Ishikawa (cell line): Measurements from ENCODE around the gene SHF.
A peak's percentile ranks its signal among the peaks of the same experiment; 100 is the strongest.

Experiments
- CEBPB ChIP-seq: IDR thresholded peaks from 2 replicates; pipeline ENCODE4 v1.6.1; 2012
- CREB1 ChIP-seq: IDR thresholded peaks from 2 replicates; pipeline ENCODE4 v1.6.1; 2012; ENCODE audit warnings: low read depth
- EGR1 ChIP-seq: IDR thresholded peaks from 2 replicates; pipeline ENCODE4 v1.6.1; 2012
- EP300 ChIP-seq: IDR thresholded peaks from 2 replicates; pipeline ENCODE4 v1.6.1; 2012; ENCODE audit warnings: borderline replicate concordance
- FOXM1 ChIP-seq: IDR thresholded peaks from 2 replicates; pipeline ENCODE4 v1.6.1; 2012; ENCODE audit warnings: low read depth, borderline replicate concordance
- NFIC ChIP-seq: IDR thresholded peaks from 2 replicates; pipeline ENCODE4 v1.6.1; 2012
- RAD21 ChIP-seq: IDR thresholded peaks from 2 replicates; pipeline ENCODE4 v1.6.1; 2012; ENCODE audit warnings: low read depth
- REST ChIP-seq: IDR thresholded peaks from 2 replicates; pipeline ENCODE4 v1.6.1; 2012; ENCODE audit warnings: low read depth, mild to moderate bottlenecking
- TAF1 ChIP-seq: IDR thresholded peaks from 2 replicates; pipeline ENCODE4 v1.6.1; 2012; ENCODE audit warnings: low read depth, mild to moderate bottlenecking
- TCF12 ChIP-seq: IDR thresholded peaks from 2 replicates; pipeline ENCODE4 v1.6.1; 2012; ENCODE audit warnings: low read depth
- TEAD4 ChIP-seq: IDR thresholded peaks from 2 replicates; pipeline ENCODE4 v1.6.1; 2012
- USF1 ChIP-seq: IDR thresholded peaks from 2 replicates; pipeline ENCODE4 v1.6.1; 2012
- YY1 ChIP-seq: IDR thresholded peaks from 2 replicates; pipeline ENCODE4 v1.6.1; 2012; ENCODE audit warnings: low read depth
- ZBTB7A ChIP-seq: IDR thresholded peaks from 2 replicates; pipeline ENCODE4 v1.6.1; 2012; ENCODE audit warnings: low read depth
- TF ChIP-seq, protein P1 (sequence below): IDR thresholded peaks from 2 replicates; pipeline ENCODE4 v1.6.1; 2012

The SHF gene

DNA sequence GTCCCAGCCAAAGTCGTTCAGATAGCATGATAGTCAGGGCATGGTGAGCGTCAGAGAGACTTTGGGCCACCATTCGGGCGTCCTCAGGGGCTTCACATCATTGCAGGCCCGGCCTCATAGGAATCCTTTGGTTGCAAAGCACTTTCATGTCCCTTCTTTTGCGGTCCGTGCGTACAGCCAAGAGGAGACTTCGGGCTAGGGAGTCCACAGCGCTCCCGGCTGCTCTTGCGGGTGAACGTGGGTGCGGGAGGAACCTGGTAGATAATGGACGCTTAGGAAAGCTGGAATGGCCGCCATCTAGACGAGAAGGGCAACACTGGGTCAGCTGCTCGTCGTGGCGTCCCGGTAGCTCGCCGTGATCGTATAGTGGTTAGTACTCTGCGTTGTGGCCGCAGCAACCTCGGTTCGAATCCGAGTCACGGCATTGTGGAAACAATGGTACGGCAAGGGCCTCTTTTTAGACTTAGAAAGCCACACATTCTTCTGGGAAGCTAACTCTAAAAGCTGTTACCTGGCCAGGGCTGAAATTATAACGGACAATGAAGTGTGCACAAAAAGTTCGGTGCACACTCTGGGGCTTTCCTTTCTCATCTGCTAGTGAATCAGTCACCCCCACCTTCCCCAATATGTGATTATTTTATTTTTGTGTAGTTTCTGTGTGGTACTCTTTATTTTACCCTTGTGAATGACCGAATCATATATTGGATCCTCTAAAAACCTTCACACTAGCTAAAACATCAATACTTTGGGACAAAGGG is 13.2 kb upstream of the SHF start:
- TF ChIP-seq TEAD4 (peak; percentile 90), REST (no peak), TCF12 (peak; percentile 25; the same call in 1 of the 2 replicates), EGR1 (no peak), RAD21 (no peak), NFIC (no peak), FOXM1 (no peak), TAF1 (0 out of 2 replicates have a peak, but pooled peaks have one; percentile 31), EP300 (no peak), ZBTB7A (0 out of 2 replicates have a peak, but pooled peaks have one; percentile 16), USF1 (no peak), YY1 (peak; percentile 87), CREB1 (no peak), CEBPB (peak; percentile 31; the same call in 1 of the 2 replicates)
- TF ChIP-seq, protein P1, sequence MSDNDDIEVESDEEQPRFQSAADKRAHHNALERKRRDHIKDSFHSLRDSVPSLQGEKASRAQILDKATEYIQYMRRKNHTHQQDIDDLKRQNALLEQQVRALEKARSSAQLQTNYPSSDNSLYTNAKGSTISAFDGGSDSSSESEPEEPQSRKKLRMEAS = peak; percentile 37; the same call in 1 of the 2 replicates

GRCh38 chr15:45200001-45200798 is 12.4 kb upstream of the SHF start:
- TF ChIP-seq, protein P1 = 0 out of 2 replicates have a peak, but pooled peaks have one; percentile 12
- TF ChIP-seq CEBPB (no peak; the same call in 1 of the 2 replicates), TAF1 (peak; percentile 17; the same call in 1 of the 2 replicates), TEAD4 (peak; percentile 94), TCF12 (peak; percentile 36; the same call in 1 of the 2 replicates), RAD21 (no peak), ZBTB7A (0 out of 2 replicates have a peak, but pooled peaks have one; percentile 15), FOXM1 (0 out of 2 replicates have a peak, but pooled peaks have one; percentile 51), CREB1 (0 out of 2 replicates have a peak, but pooled peaks have one; percentile 32)

GRCh38 chr15:45199136-45199810 is 11.5 kb upstream of the SHF start:
- TF ChIP-seq USF1 (peak; percentile 26; the same call in 1 of the 2 replicates), ZBTB7A (0 out of 2 replicates have a peak, but pooled peaks have one; percentile 10), REST (no peak)

DNA sequence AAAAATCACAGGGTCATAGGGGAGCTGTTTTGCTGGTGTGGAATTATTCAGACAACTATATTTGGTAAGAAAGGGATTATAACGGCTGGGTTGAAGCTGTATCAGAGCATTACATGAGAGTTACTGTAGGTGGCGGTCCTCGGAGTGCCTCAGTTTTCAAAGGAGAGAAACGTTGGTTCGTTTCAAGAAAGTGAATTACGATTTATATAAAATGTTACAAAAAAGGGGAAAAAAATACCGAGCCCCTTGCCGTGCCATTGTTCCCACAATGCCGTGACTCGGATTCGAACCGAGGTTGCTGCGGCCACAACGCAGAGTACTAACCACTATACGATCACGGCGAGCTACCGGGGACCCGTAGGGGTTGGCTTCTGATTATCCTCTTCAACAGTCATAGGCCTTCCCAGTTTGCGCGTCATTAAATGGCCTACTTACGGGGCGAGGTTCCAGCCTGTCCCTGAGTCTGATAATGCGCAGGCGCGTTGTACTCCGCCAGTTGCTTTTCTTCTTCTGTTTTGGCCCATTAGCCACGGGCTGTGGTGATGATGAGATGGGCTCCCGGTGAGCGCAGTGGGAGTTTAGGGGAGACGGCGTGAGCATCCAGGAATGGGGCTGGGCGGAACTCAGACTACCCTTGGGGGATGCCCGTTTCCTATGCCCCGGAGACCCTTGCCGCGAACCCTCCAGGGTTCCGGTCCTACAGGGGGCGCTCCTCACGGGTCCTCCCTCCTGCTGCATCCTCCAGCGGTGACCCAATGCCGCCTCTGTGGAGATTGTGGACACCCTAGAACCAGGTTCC is 10.8 kb upstream of the SHF start:
- TF ChIP-seq YY1 (no peak), EP300 (no peak), EGR1 (no peak), TAF1 (peak; percentile 46; the same call in 1 of the 2 replicates), CEBPB (no peak; the same call in 1 of the 2 replicates), TEAD4 (peak; percentile 85), USF1 (peak; percentile 35; the same call in 1 of the 2 replicates), RAD21 (peak; percentile 10), ZBTB7A (peak; percentile 87), CREB1 (peak; percentile 35; the same call in 1 of the 2 replicates), FOXM1 (no peak; the same call in 1 of the 2 replicates), NFIC (peak; percentile 53), REST (no peak), TCF12 (peak; percentile 66)
- TF ChIP-seq, protein P1 = no peak
